Stomach (tissue), 9 donors: ENCODE data around the gene DKK2. TPM values are rescaled to one million over a fixed set of nuclear protein-coding genes. Genes with fewer than 3 reads are reported as not detected.
A peak's percentile ranks its signal among the peaks of the same experiment; 100 is the strongest.

Experiments
- DNase-seq, 2 donors: peaks; one replicate each; pipeline versions ENCODE4 v3.0.0 to v3.0.0-alpha.2; 2013 to 2019
- H3K27ac ChIP-seq, 5 donors: fragments of 200-600 bp in 4 of 5; sonication (generic) in 4 of 5; one replicate each; pipeline ENCODE4 v1.5.1; 2013 to 2019; ENCODE audit warnings: mild to moderate bottlenecking in 1 of 5, moderate library complexity in 1 of 5
- H3K27me3 ChIP-seq, 3 donors: fragments of 200-600 bp; sonication (generic); one replicate each; pipeline ENCODE4 v1.5.1; 2017 to 2019; ENCODE audit warnings: mixed run types in 1 of 3
- H3K36me3 ChIP-seq, 4 donors: fragments of 200-600 bp; sonication (generic); 1 replicate in 3 of 4; 2 replicates in 1 of 4; pipeline ENCODE4 v1.5.1; 2016 to 2019
- H3K4me1 ChIP-seq, 4 donors: fragments of 200-600 bp; sonication (generic); one replicate each; pipeline ENCODE4 v1.5.1; 2016 to 2019
- H3K4me3 ChIP-seq, 4 donors: fragments of 200-600 bp; sonication (generic) in 3 of 4; one replicate each; pipeline ENCODE4 v1.5.1; 2016 to 2019; ENCODE audit warnings: mild to moderate bottlenecking in 1 of 4
- H3K9me3 ChIP-seq, 4 donors: fragments of 200-600 bp; sonication (generic); one replicate each; pipeline ENCODE4 v1.5.1; 2016 to 2019
- CTCF ChIP-seq, 7 experiments: fragments of 450-650 bp in 4 of 7; fragments of 200-600 bp in 3 of 7; sonication (generic) in 3 of 7; IDR thresholded peaks; one replicate each; pipeline ENCODE4 v1.5.1; 2016 to 2019; ENCODE audit warnings: antibody characterized with exemption in 7 of 7, control low read depth in 2 of 7, mild to moderate bottlenecking in 1 of 7
- EP300 ChIP-seq: sonication (generic); formaldehyde crosslinking; IDR thresholded peaks from one replicate; pipeline ENCODE4 v1.6.1; 2017; ENCODE audit warnings: antibody characterized with exemption
- POLR2A ChIP-seq, 4 donors: fragments of 450-650 bp; IDR thresholded peaks; one replicate each; pipeline ENCODE4 v1.6.1; 2016; ENCODE audit warnings: antibody characterized with exemption in 4 of 4, control low read depth in 2 of 4, mild to moderate bottlenecking in 1 of 4, moderate library complexity in 1 of 4
- POLR2AphosphoS5 ChIP-seq, 3 donors: sonication (generic); formaldehyde crosslinking; IDR thresholded peaks; one replicate each; pipeline ENCODE4 v1.6.1; 2016; ENCODE audit warnings: antibody characterized with exemption in 3 of 3
- WGBS, 5 donors: extraction: QIAGEN DNeasy Blood & Tissue Kit in 3 of 5; methylation state at CpG; one replicate each; pipeline versions ENCODE4 v1.1.5 to v1.1.7; 2013 to 2018; 5-methylcytosine and 5-hydroxymethylcytosine counted together
- intact Hi-C: fragments of 100-400 bp; cut with DNase I; formaldehyde crosslinking; loops from one replicate; pipeline ENCODE4 v1.15.1; 2023; ENCODE audit warnings: low total_unique reads
- polyA plus RNA-seq, 3 donors: library from polyadenylated mRNA; stranded (reverse); fragments of 200-250 nt; gene quantifications; one replicate each; pipeline ENCODE4 v1.2.3, GENCODE V29; 2013
- total RNA-seq, 5 donors: library from RNA; depleted of rRNA; stranded (reverse); fragments of >200 nt; gene quantifications; one replicate each; pipeline versions ENCODE4 v1.1.0 to v1.2.3, GENCODE V29; 2014 to 2016
- donor health status: healthy with polysubstance abuse.
- donor health status: Bipolar disorder and iron deficiency.
- donor health status: healthy.

Gene DKK2
- total and polyA plus RNA-seq, 8 donors: 0.05 to 2.6 (median 0.58) TPM; not detected in 5

GRCh38 chr4:107034996-107035818, 906 bp downstream of the DKK2 start:
- H3K27me3 ChIP-seq: peaks cover 11 to 76% (median 44%) of the 10 kb centered on the region in 3 donors
- intact Hi-C loops: no loop called here
- no peak overlapping the region for H3K27ac ChIP-seq
- WGBS, 5 donors: 2 to 7% (median 5%) methylated on average over 22 to 39 of the region's 39 CpGs
- H3K9me3 ChIP-seq: no peaks in the 10 kb centered on the region
- no peaks in the 10 kb centered on the region for H3K36me3 ChIP-seq
- peak in 1 of 2 donors; percentile 56 for DNase-seq
- TF ChIP-seq CTCF (IDR thresholded peaks at IDR 0.05) (no peak), POLR2A (IDR thresholded peaks at IDR 0.05) (no peak), POLR2AphosphoS5 (IDR thresholded peaks at IDR 0.05) (no peak), EP300 (no peak)
- peak overlapping the region; percentile 35 to 48 (median 40) for H3K4me3 ChIP-seq
- peaks cover 21 to 40% (median 32%) of the 10 kb centered on the region in 4 donors for H3K4me1 ChIP-seq

- intact Hi-C loops: no loop called here
- peaks cover 11 to 67% (median 44%) of the 10 kb centered on the region in 3 donors for H3K27me3 ChIP-seq
- H3K27ac ChIP-seq: no peak overlapping the region
- no peaks in the 10 kb centered on the region for H3K9me3 ChIP-seq
- DNase-seq: peak in 1 of 2 donors; percentile 69
- H3K4me1 ChIP-seq: peaks cover 21 to 40% (median 32%) of the 10 kb centered on the region in 4 donors
- TF ChIP-seq POLR2AphosphoS5 (IDR thresholded peaks at IDR 0.05) (no peak), CTCF (IDR thresholded peaks at IDR 0.05) (no peak), EP300 (no peak), POLR2A (IDR thresholded peaks at IDR 0.05) (no peak)
- no peaks in the 10 kb centered on the region for H3K36me3 ChIP-seq
- H3K4me3 ChIP-seq: peak overlapping the region in 2 of 4 donors; percentile 10 to 11
- WGBS, 5 donors: 4 to 7% (median 6%) methylated on average over 31 to 39 of the region's 39 CpGs
Measured at GRCh38 chr4:107034091-107034995, 1.8 kb downstream of the DKK2 start.

GRCh38 chr4:107027379-107027778, 8.7 kb downstream of the DKK2 start:
- no peak for TF ChIP-seq CTCF (IDR thresholded peaks at IDR 0.05)
- TF ChIP-seq EP300: no peak
- no peak for TF ChIP-seq POLR2AphosphoS5 (IDR thresholded peaks at IDR 0.05)
- TF ChIP-seq POLR2A (IDR thresholded peaks at IDR 0.05): no peak
- H3K27ac ChIP-seq: no peak overlapping the region
- H3K4me3 ChIP-seq: no peak overlapping the region
- WGBS, 5 donors: 64 to 96% (median 89%) methylated on average over 1 of the region's 1 CpG
- no peaks in the 10 kb centered on the region for H3K36me3 ChIP-seq
- H3K9me3 ChIP-seq: peaks cover 0 to 9% (median 0%) of the 10 kb centered on the region in 4 donors
- DNase-seq: no peak
- H3K4me1 ChIP-seq: no peaks in the 10 kb centered on the region
- intact Hi-C loops: no loop called here
- peaks cover 0 to 4% (median 0%) of the 10 kb centered on the region in 3 donors for H3K27me3 ChIP-seq

- no peaks in the 10 kb centered on the region for H3K27me3 ChIP-seq
- H3K36me3 ChIP-seq: no peaks in the 10 kb centered on the region
- H3K27ac ChIP-seq: no peak overlapping the region
- no peak for DNase-seq
- no peaks in the 10 kb centered on the region for H3K9me3 ChIP-seq
- TF ChIP-seq POLR2A (IDR thresholded peaks at IDR 0.05) (no peak), CTCF (IDR thresholded peaks at IDR 0.05) (no peak), POLR2AphosphoS5 (IDR thresholded peaks at IDR 0.05) (no peak), EP300 (no peak)
- H3K4me1 ChIP-seq: no peaks in the 10 kb centered on the region
- 54 to 65% (median 55%) methylated on average over 3 of the region's 3 CpGs for WGBS, 5 donors
- intact Hi-C loops: no loop called here
- H3K4me3 ChIP-seq: no peak overlapping the region
Measured at GRCh38 chr4:107018344-107018735, 17.8 kb downstream of the DKK2 start.
